Measurements from ENCODE around the gene SPATS2L. TPM values are rescaled to one million over a fixed set of nuclear protein-coding genes. Genes with fewer than 3 reads are reported as not detected.

Gene SPATS2L
- total RNA-seq, 1 donor from 2014 or later: 29.1 TPM

- Histone ChIP-seq H4K20me1 (ENCODE audit: low read depth) (peaks cover 10% of the 10 kb centered on the region), H3K27ac (no peak overlapping the region), H3K4me3 (no peak overlapping the region), H3K79me2 (ENCODE audit: low read depth) (peaks cover 39% of the 10 kb centered on the region), H2AFZ (replicated peaks) (no peak overlapping the region), H3K36me3 (no peaks in the 10 kb centered on the region), H3K27me3 (peaks cover 49% of the 10 kb centered on the region), H3K9me3 (ENCODE audit: low read depth) (no peaks in the 10 kb centered on the region), H3K9ac (no peak overlapping the region), H3K4me2 (no peak overlapping the region), H3F3A (ENCODE audit: low read depth) (peaks cover 7% of the 10 kb centered on the region), H3K4me1 (peaks cover 12% of the 10 kb centered on the region)
- Mint-ChIP-seq H3K36me3 (no peaks in the 10 kb centered on the region), H3K27me3 (ENCODE audit: insufficient read depth, low read depth) (no peaks in the 10 kb centered on the region), H3K27ac (no peak overlapping the region), H3K4me1 (peaks cover 16% of the 10 kb centered on the region), H3K9me3 (no peaks in the 10 kb centered on the region), H3K4me3 (no peak overlapping the region)
- no peak for DNase-seq (ENCODE audit: low spot score)
- TF ChIP-seq EZH2phosphoT487 (IDR thresholded peaks at IDR 0.05): no peak
Observed at GRCh38 chr2:200525066-200525465, 218.6 kb downstream of the SPATS2L start.

- H3K27ac Mint-ChIP-seq: no peak overlapping the region
- H3K27ac ChIP-seq: no peak overlapping the region
Observed at GRCh38 chr2:200525551-200525881, 219.0 kb downstream of the SPATS2L start.

GRCh38 chr2:200525882-200526651 is 219.6 kb downstream of the SPATS2L start, which contains the start of gene SGO2:
Gene SGO2 (plus strand): TSS chr2:200526207. CDS start chr2:200532976, 6,769 bp downstream.
- Histone ChIP-seq H3K36me3 (no peaks in the 10 kb centered on the region), H3K9ac (peak within 1 kb of the TSS; percentile 44), H3K4me2 (peak within 1 kb of the TSS; percentile 95), H3K27me3 (peaks cover 39% of the 10 kb centered on the region), H3K4me1 (peaks cover 12% of the 10 kb centered on the region), H3K9me3 (ENCODE audit: low read depth) (no peaks in the 10 kb centered on the region), H3K27ac (no peak within 1 kb of the TSS), H3K4me3 (peak within 1 kb of the TSS; percentile 72), H3F3A (ENCODE audit: low read depth) (peaks cover 7% of the 10 kb centered on the region), H4K20me1 (ENCODE audit: low read depth) (peaks cover 10% of the 10 kb centered on the region), H3K79me2 (ENCODE audit: low read depth) (peaks cover 49% of the 10 kb centered on the region), H2AFZ (replicated peaks) (peak within 1 kb of the TSS; percentile 75)
- Mint-ChIP-seq H3K36me3 (no peaks in the 10 kb centered on the region), H3K9me3 (no peaks in the 10 kb centered on the region), H3K4me3 (peak within 1 kb of the TSS; percentile 95), H3K27ac (peak within 1 kb of the TSS; percentile 58), H3K4me1 (peaks cover 16% of the 10 kb centered on the region), H3K27me3 (ENCODE audit: insufficient read depth, low read depth) (no peaks in the 10 kb centered on the region)
- peak; percentile 12 for TF ChIP-seq CTCF (IDR thresholded peaks at IDR 0.05)
- no peak for TF ChIP-seq EZH2 (IDR thresholded peaks at IDR 0.05)
- DNase-seq (ENCODE audit: low spot score): peak; percentile 96

More at GRCh38 chr2:200525551-200525881, 219.0 kb downstream of the SPATS2L start:
- Histone ChIP-seq H3K9ac (no peak overlapping the region), H3K4me3 (peak overlapping the region; percentile 72), H3F3A (ENCODE audit: low read depth) (peaks cover 7% of the 10 kb centered on the region), H3K79me2 (ENCODE audit: low read depth) (peaks cover 43% of the 10 kb centered on the region), H3K4me2 (peak overlapping the region; percentile 95), H2AFZ (replicated peaks) (peak overlapping the region; percentile 75), H3K36me3 (no peaks in the 10 kb centered on the region), H3K4me1 (peaks cover 12% of the 10 kb centered on the region), H3K27me3 (peaks cover 44% of the 10 kb centered on the region), H4K20me1 (ENCODE audit: low read depth) (peaks cover 10% of the 10 kb centered on the region), H3K9me3 (ENCODE audit: low read depth) (no peaks in the 10 kb centered on the region)
- DNase-seq (ENCODE audit: low spot score): no peak
- peaks cover 16% of the 10 kb centered on the region for H3K4me1 Mint-ChIP-seq
- no peaks in the 10 kb centered on the region for H3K36me3 Mint-ChIP-seq
- H3K27me3 Mint-ChIP-seq (ENCODE audit: insufficient read depth, low read depth): no peaks in the 10 kb centered on the region
- no peaks in the 10 kb centered on the region for H3K9me3 Mint-ChIP-seq
- peak overlapping the region; percentile 95 for H3K4me3 Mint-ChIP-seq
- no peak for TF ChIP-seq CTCF (IDR thresholded peaks at IDR 0.05)
- no peak for TF ChIP-seq EZH2 (IDR thresholded peaks at IDR 0.05)
- TF ChIP-seq EZH2phosphoT487 (IDR thresholded peaks at IDR 0.05): no peak

- no peaks in the 10 kb centered on the region for H3K36me3 ChIP-seq
- H3K9me3 ChIP-seq (ENCODE audit: low read depth): no peaks in the 10 kb centered on the region
- H3K4me2 ChIP-seq: no peak overlapping the region
- H4K20me1 ChIP-seq (ENCODE audit: low read depth): peaks cover 17% of the 10 kb centered on the region
- H3K27ac ChIP-seq: no peak overlapping the region
- DNase-seq (ENCODE audit: low spot score): no peak
- H2AFZ ChIP-seq (replicated peaks): no peak overlapping the region
- peaks cover 7% of the 10 kb centered on the region for H3F3A ChIP-seq (ENCODE audit: low read depth)
- H3K27me3 Mint-ChIP-seq (ENCODE audit: insufficient read depth, low read depth): no peaks in the 10 kb centered on the region
- H3K27me3 ChIP-seq: peaks cover 17% of the 10 kb centered on the region
- H3K4me1 ChIP-seq: peaks cover 12% of the 10 kb centered on the region
- H3K9me3 Mint-ChIP-seq: no peaks in the 10 kb centered on the region
- no peak overlapping the region for H3K9ac ChIP-seq
- H3K4me3 Mint-ChIP-seq: no peak overlapping the region
- H3K4me3 ChIP-seq: no peak overlapping the region
- H3K36me3 Mint-ChIP-seq: no peaks in the 10 kb centered on the region
- H3K27ac Mint-ChIP-seq: no peak overlapping the region
- peaks cover 65% of the 10 kb centered on the region for H3K79me2 ChIP-seq (ENCODE audit: low read depth)
- peaks cover 16% of the 10 kb centered on the region for H3K4me1 Mint-ChIP-seq
- TF ChIP-seq EZH2 (IDR thresholded peaks at IDR 0.05) (no peak), CTCF (IDR thresholded peaks at IDR 0.05) (no peak), EZH2phosphoT487 (IDR thresholded peaks at IDR 0.05) (no peak)
Observed at GRCh38 chr2:200528228-200528627, 221.7 kb downstream of the SPATS2L start.
